HG02943 (cell line): Measurements from ENCODE around the gene GATA6.

ENCODE experiments used
- ATAC-seq: cut with Tn5 transposase; IDR thresholded peaks from one replicate; pipeline ENCODE4 v1.9.1; 2021; ENCODE audit warnings: mild to moderate bottlenecking, low read depth, moderate library complexity; ENCODE audit not compliant: unreplicated experiment

GATA6 gene

GRCh38 chr18:22166069-22166950 is 3.1 kb upstream of the GATA6 start:
- ATAC-seq: no peak

DNA sequence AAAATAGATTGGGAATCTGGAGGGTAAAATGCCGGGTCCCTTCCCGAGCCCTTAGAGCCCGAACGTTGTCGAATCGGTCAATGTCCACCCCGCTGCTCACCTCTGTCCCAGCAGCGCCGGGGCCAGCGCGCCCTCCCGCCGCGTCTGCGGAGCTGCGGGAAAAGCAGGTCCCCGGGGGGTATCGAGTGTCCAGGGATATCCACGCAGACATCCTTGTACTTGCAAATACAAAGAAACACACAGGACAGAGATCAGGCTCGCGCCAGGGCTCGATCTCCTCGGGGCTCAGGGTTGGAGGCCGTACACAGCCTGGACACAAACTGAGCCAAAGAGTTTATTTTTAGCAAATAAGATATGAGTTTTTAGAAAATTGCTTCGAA is 2.3 kb upstream of the GATA6 start:
- ATAC-seq: no peak

DNA sequence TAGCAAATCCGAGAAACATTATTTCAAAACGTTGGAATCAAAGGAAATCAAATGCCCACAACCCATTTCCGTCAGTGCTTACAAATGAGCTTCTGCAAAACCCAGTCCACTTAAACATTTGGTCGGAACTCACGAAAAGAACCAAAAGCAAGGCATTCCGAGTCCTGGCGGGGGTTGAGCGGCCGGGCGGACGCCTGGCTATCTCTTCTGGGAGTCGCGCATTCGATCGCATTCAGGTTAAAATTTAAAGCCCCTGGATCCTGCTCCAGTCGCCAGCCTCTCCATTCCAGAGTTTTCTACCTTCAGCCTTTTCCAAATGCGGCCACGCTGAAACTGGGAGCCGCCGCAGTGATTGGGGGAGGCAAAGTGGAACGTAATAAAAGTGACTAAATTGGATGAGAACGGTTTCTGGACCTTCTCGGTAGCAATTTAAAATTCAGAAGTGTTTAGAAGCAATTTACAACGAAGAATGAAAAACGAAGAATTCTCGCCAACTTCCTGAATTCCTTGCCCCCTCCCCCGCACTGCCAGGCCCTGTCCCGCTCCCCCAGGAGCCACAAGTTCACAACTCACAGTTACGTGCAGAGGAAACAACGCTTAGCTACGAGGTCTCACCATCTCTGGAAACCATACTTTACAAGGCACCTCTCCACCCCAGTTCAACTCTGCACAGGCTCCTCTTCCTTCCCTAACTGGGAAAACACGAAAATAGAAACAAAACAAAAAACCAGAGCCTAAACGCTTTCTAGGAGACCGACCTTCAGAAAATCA is 1.7 kb upstream of the GATA6 start:
- ATAC-seq: no peak

GRCh38 chr18:22168360-22168921 is 948 bp upstream of the GATA6 start:
- no peak for ATAC-seq

DNA sequence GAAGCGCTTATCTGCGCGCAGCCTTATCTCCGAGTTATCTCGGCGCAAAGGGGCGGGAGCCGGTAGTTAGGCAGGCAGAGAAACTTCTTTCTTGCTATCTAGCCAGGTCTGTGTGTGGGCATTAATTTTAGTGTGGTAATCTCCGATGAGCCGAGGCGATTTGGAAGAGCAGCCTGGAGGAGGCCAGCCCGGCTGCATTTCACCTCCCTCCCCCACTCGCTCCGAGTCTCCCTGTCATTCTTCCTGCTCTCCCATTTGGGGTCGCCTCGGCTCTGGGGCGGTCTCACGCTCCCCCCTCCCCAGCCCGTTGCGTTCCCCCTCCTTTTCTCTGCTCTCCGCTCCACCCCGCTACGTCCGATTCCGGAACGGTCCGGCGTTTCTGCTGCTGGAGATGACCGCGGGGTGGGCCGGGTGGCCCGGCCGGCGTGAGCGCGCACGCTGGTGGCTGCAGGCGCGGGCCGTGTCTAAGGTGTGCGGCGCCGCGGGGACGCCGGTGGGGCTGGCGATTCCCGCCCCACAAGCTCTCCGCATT is 566 bp downstream of the GATA6 start:
- ATAC-seq: no peak

- no peak for ATAC-seq
Measured at GRCh38 chr18:22170421-22171257, 1.2 kb downstream of the GATA6 start.

DNA sequence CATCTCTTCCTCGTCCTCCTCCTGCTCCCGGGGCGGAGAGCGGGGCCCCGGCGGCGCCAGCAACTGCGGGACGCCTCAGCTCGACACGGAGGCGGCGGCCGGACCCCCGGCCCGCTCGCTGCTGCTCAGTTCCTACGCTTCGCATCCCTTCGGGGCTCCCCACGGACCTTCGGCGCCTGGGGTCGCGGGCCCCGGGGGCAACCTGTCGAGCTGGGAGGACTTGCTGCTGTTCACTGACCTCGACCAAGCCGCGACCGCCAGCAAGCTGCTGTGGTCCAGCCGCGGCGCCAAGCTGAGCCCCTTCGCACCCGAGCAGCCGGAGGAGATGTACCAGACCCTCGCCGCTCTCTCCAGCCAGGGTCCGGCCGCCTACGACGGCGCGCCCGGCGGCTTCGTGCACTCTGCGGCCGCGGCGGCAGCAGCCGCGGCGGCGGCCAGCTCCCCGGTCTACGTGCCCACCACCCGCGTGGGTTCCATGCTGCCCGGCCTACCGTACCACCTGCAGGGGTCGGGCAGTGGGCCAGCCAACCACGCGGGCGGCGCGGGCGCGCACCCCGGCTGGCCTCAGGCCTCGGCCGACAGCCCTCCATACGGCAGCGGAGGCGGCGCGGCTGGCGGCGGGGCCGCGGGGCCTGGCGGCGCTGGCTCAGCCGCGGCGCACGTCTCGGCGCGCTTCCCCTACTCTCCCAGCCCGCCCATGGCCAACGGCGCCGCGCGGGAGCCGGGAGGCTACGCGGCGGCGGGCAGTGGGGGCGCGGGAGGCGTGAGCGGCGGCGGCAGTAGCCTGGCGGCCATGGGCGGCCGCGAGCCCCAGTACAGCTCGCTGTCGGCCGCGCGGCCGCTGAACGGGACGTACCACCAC is 2.1 kb downstream of the GATA6 start:
- ATAC-seq: no peak

- no peak for ATAC-seq
Measured at GRCh38 chr18:22172120-22172582, 2.8 kb downstream of the GATA6 start.

DNA sequence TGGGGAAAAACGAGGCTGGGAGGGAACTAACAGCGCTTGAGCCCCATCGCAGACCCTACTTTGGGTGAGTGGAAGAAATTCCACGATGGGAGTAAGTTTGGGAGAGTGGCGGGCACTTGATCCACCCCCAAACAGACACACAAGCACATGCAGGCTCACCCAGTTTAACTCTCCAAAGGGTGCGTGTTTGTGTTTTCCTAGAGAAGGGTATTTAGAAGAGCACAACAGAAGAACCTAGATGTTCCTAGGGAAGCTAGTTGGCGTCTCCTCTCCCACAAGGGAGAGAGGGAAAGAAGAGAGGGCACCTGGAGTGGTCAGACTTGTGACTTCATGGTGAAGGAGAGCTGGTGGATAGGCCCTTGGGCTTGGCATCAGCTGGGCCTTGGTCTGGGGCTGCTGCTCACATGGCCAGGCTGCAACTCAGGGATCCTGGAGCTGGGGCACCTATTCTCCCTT is 3.2 kb downstream of the GATA6 start:
- no peak for ATAC-seq

- no peak for ATAC-seq
Measured at GRCh38 chr18:22173221-22173927, 4.0 kb downstream of the GATA6 start.

- ATAC-seq: no peak
Measured at GRCh38 chr18:22173928-22174301, 4.5 kb downstream of the GATA6 start.

DNA sequence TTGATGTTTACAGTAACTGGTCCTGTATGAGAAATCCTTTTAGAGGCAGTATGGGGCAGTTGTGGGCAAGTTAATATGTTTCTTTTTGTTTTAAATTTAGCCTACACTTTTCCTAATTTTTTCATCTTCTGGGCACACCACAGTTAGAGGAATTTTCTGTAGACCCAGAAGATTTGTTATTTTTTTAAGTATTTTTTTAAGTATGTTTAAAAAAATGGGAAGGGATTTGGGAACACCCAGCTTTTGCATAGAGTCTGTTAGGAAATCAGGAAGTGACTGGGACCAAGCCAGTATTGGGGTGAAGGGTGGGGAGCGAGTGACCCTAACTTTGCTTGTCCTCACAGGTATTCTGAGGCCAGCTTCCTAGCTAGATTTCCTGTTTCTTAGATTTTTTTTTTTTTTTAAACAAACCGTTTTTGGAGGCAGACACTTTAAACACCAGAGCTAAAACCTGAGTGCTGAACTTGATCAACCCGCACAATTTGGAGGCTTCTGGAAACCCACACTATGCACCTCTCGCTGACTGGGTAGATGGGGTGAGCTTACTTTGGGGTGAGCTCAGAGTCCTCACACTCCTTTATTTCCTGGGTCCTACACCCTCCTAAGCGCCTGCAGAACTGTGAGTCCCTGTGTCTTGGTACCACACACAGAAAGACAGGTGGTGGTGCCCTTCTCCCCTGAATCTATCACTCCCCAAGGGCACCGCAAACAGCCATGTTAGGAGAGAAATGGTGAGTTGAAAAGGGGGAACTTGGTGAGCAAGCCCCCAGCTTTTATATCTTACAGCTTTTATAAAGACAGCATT is 5.2 kb downstream of the GATA6 start:
- ATAC-seq: no peak

DNA sequence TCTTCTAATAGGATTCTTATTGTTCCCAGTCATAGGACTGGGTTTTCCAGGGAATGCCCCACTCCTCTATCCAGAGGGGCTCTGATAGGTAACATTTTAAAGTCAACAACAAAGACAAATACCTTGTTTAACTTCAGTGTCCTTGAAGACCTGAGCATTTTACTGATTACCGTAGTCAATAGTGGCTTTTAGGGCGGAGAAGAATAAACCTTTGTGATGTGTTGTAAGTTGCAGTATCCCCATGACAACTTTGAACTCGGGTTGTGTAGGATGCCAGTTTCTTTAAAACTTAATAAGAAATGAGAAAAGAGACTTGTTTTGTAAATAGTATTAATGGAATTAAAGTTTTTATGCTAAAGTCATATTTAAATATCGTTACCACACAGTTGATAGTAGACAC is 6.0 kb downstream of the GATA6 start:
- no peak for ATAC-seq

- no peak for ATAC-seq
Measured at GRCh38 chr18:22176420-22177326, 7.3 kb downstream of the GATA6 start.

DNA sequence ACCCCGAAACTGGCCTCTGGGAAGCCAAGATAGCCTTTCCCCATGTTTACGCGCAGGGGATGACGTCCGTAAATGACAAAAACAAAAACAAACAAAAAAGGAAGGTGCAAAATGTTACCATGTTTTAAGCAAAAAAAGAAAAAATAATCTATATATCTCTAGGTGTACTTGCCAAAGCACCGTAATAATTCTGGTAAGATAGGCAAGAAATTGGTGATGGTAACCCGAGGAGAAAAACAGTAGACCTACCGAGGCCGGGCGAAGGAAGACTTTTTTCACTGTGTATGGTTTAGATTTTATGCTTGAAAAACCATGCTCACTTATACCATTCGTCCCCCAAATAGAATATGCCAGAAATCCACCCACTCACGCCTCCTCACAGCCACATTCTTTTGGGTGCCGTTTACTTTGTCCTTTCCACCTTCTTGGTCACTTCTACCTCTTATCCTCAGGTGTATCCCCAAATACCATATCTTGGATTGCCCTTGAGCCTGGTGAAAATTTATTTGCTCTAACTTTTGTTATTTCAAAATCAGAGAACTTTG is 8.0 kb downstream of the GATA6 start:
- no peak for ATAC-seq

- no peak for ATAC-seq
Measured at GRCh38 chr18:22179174-22179573, 9.8 kb downstream of the GATA6 start.

DNA sequence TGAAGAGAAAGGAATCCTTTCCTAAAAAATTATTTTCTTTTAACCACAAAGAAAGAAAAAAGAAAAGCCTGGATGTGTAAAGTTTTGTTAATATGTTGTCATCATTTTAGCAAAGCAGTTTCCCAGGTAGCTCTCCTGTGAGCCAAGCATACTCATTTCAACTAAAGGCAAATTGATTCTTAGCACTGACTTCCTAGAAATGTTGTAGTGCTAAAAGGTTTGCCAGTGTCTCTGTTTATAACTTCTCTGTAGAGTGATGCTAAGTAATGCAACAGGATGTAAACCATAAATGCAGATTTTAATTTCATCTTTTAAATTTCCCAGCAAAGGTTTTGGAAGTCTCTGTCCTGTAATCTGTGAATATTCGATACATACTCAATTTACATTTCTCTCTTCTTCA is 10.2 kb downstream of the GATA6 start:
- no peak for ATAC-seq
